Activated T-cell treated with anti-CD3 and anti-CD28 coated beads, Interleukin-2, amount 50 U/mL, for 1 hour (primary cell): ENCODE results near the gene POLE2.

ENCODE experiments used
- DNase-seq: peaks from one replicate; pipeline ENCODE4 v3.0.0-alpha.2; 2020

POLE2 gene

GRCh38 chr14:49617852-49618519 is 70.0 kb downstream of the POLE2 start:
- no peak for DNase-seq

- no peak for DNase-seq
Observed at GRCh38 chr14:49615776-49616175, 72.2 kb downstream of the POLE2 start.

- no peak for DNase-seq
Observed at GRCh38 chr14:49614196-49614595, 73.8 kb downstream of the POLE2 start.

- DNase-seq: no peak
Observed at GRCh38 chr14:49612671-49613070, 75.3 kb downstream of the POLE2 start.

- no peak for DNase-seq
Observed at GRCh38 chr14:49612251-49612650, 75.8 kb downstream of the POLE2 start.

GRCh38 chr14:49607583-49607982 is 80.4 kb downstream of the POLE2 start:
- DNase-seq: no peak

GRCh38 chr14:49598485-49599300 is 89.3 kb downstream of the POLE2 start, which contains the start of gene LRR1:
LRR1 (plus strand) TSS chr14:49598940; CDS start chr14:49599021, 81 bp downstream.
- DNase-seq: peak; percentile 91

GRCh38 chr14:49598189-49598484 is 89.9 kb downstream of the POLE2 start:
- DNase-seq: no peak

- DNase-seq: no peak
Observed at GRCh38 chr14:49594347-49595091, 93.5 kb downstream of the POLE2 start.
